Keratinocyte (primary cell): Measurements from ENCODE around the gene KRT1. TPM values are rescaled to one million over a fixed set of nuclear protein-coding genes. Genes with fewer than 3 reads are reported as not detected.

Source experiments
- DNase-seq: peaks from one replicate; pipeline ENCODE4 v3.0.0-alpha.2; 2011; ENCODE audit warnings: low read depth, missing footprints, low spot score
- FAIRE-seq: peaks from 2 replicates; lab custom pipeline; 2011; peaks lifted over from hg19 to GRCh38; lab: Jason Lieb, UNC
- H2AFZ ChIP-seq: 2 replicates; pipeline ENCODE4 v1.6.0; 2012; ENCODE audit warnings: low read length, control low read depth, inconsistent platforms; ENCODE audit not compliant: control insufficient read depth
- H3K27ac ChIP-seq: 2 replicates; pipeline ENCODE4 v1.5.1; 2011; ENCODE audit warnings: low read length; ENCODE audit not compliant: control insufficient read depth, insufficient read depth
- H3K27me3 ChIP-seq: 3 replicates; pipeline ENCODE4 v1.6.0; 2011; ENCODE audit warnings: low read length; ENCODE audit not compliant: control insufficient read depth, insufficient read depth; ENCODE audit errors: extremely low read depth
- H3K36me3 ChIP-seq, 2 experiments: 2 replicates in 1 of 2; 3 replicates in 1 of 2; pipeline ENCODE4 v1.5.1; 2011; ENCODE audit warnings: low read length in 2 of 2, mild to moderate bottlenecking in 1 of 2; ENCODE audit not compliant: control insufficient read depth in 2 of 2, insufficient read depth in 2 of 2; ENCODE audit errors: extremely low read depth in 1 of 2
- H3K4me1 ChIP-seq: 3 replicates; pipeline ENCODE4 v1.5.1; 2011; ENCODE audit warnings: low read length; ENCODE audit not compliant: control insufficient read depth, insufficient read depth; ENCODE audit errors: extremely low read depth
- H3K4me2 ChIP-seq: 3 replicates; pipeline ENCODE4 v1.6.0; 2011; ENCODE audit warnings: low read depth, low read length; ENCODE audit not compliant: control insufficient read depth, insufficient read depth; ENCODE audit errors: extremely low read depth
- H3K4me3 ChIP-seq, 3 experiments: fragments of 200-600 bp in 1 of 3; sonication (generic) in 1 of 3; 2 replicates in 2 of 3; 3 replicates in 1 of 3; pipeline ENCODE4 v1.5.1; 2011 to 2016; ENCODE audit warnings: low read length in 3 of 3, mild to moderate bottlenecking in 3 of 3, control low read depth in 2 of 3, inconsistent platforms in 1 of 3, low read depth in 1 of 3, mixed read lengths in 1 of 3, mixed run types in 1 of 3, moderate library complexity in 1 of 3; ENCODE audit not compliant: control insufficient read depth in 2 of 3, insufficient read depth in 2 of 3; ENCODE audit errors: extremely low read depth in 1 of 3
- H3K79me2 ChIP-seq: 2 replicates; pipeline ENCODE4 v1.6.0; 2012; ENCODE audit warnings: low read length; ENCODE audit not compliant: control insufficient read depth, insufficient read depth
- H3K9ac ChIP-seq: 3 replicates; pipeline ENCODE4 v1.6.0; 2011; ENCODE audit warnings: low read length; ENCODE audit not compliant: control insufficient read depth, insufficient read depth; ENCODE audit errors: extremely low read depth
- H3K9me1 ChIP-seq: 3 replicates; pipeline ENCODE4 v1.6.0; 2011; ENCODE audit warnings: low read length; ENCODE audit not compliant: control insufficient read depth, insufficient read depth; ENCODE audit errors: extremely low read depth
- H3K9me3 ChIP-seq: 2 replicates; pipeline ENCODE4 v1.5.1; 2012; ENCODE audit warnings: low read depth, low read length; ENCODE audit not compliant: control insufficient read depth
- H4K20me1 ChIP-seq: 3 replicates; pipeline ENCODE4 v1.6.0; 2011; ENCODE audit warnings: low read length; ENCODE audit not compliant: control insufficient read depth, insufficient read depth; ENCODE audit errors: extremely low read depth
- CTCF ChIP-seq, 3 experiments: IDR thresholded peaks in 1 of 3; conservative IDR thresholded peaks in 1 of 3; optimal IDR thresholded peaks in 1 of 3; 2 replicates in 2 of 3; 3 replicates in 1 of 3; pipeline versions ENCODE3 to v1.5.1; 2011; ENCODE audit warnings: low read length in 3 of 3, mild to moderate bottlenecking in 3 of 3, moderate library complexity in 2 of 3, control low read depth in 1 of 3, inconsistent platforms in 1 of 3; ENCODE audit not compliant: insufficient read depth in 2 of 3; ENCODE audit errors: extremely low read depth in 1 of 3
- EZH2 ChIP-seq: IDR thresholded peaks from one replicate; pipeline ENCODE4 v1.6.1; 2012; ENCODE audit warnings: inconsistent platforms, mild to moderate bottlenecking, low read length, moderate library complexity
- dilution Hi-C: fragments of 300-500 bp; cut with MboI; formaldehyde crosslinking; loops from one replicate; pipeline ENCODE4 v1.7.0; 2020; ENCODE audit warnings: low sequenced_read_pairs; ENCODE audit not compliant: extremely low pct_ligation_motif_present
- polyA plus RNA-seq, 5 experiments: library from polyadenylated mRNA; depleted of rRNA in 3 of 5; stranded (reverse) in 3 of 5; stranded (forward) in 1 of 5; unstranded in 1 of 5; fragments of >200 nt; gene quantifications; 1 replicate in 1 of 5; 2 replicates in 3 of 5; 3 replicates in 1 of 5; pipeline versions ENCODE4 v1.2.1 to v1.2.3, GENCODE V29; 2011 to 2012; ENCODE audit warnings: missing spikeins in 2 of 5, low read depth in 1 of 5, low replicate concordance in 1 of 5

The KRT1 gene
- polyA plus RNA-seq, 1 donor (not counting 4 experiments of a cell fraction or from before 2014, with no cell fraction given) = 92.2 TPM

- Histone ChIP-seq H3K27me3 (peaks cover 27% of the 10 kb centered on the region), H3K9ac (no peak overlapping the region), H4K20me1 (no peaks in the 10 kb centered on the region), H3K4me3 (no peak overlapping the region), H3K4me1 (peaks cover 13% of the 10 kb centered on the region), H2AFZ (no peak overlapping the region), H3K79me2 (no peaks in the 10 kb centered on the region), H3K36me3 (no peaks in the 10 kb centered on the region), H3K9me3 (no peaks in the 10 kb centered on the region), H3K4me2 (no peak overlapping the region), H3K27ac (no peak overlapping the region), H3K9me1 (no peaks in the 10 kb centered on the region)
- dilution Hi-C loops = no loop called here
- no peak for FAIRE-seq
- no peak for DNase-seq
- TF ChIP-seq EZH2 = no peak
Observed at GRCh38 chr12:52686063-52686462, 5.9 kb upstream of the KRT1 start.

GRCh38 chr12:52685406-52685890, 5.2 kb upstream of the KRT1 start:
- Histone ChIP-seq H3K4me1 (peaks cover 9% of the 10 kb centered on the region), H3K4me2 (no peak overlapping the region), H3K9me1 (no peaks in the 10 kb centered on the region), H3K4me3 (no peak overlapping the region), H3K27me3 (peaks cover 27% of the 10 kb centered on the region), H2AFZ (no peak overlapping the region), H3K27ac (no peak overlapping the region), H4K20me1 (no peaks in the 10 kb centered on the region), H3K9me3 (no peaks in the 10 kb centered on the region), H3K79me2 (no peaks in the 10 kb centered on the region), H3K9ac (no peak overlapping the region), H3K36me3 (no peaks in the 10 kb centered on the region)
- dilution Hi-C loops = no loop called here
- no peak for TF ChIP-seq CTCF (optimal IDR thresholded peaks at IDR 0.05 in 1 of 3, IDR thresholded peaks at IDR 0.05 in 1 of 3, conservative IDR thresholded peaks at IDR 0.05 in 1 of 3; ENCODE audit: extremely low read depth in 1 of 3, insufficient read depth in 2 of 3, low read length in 3 of 3)
- no peak for TF ChIP-seq EZH2
- DNase-seq = no peak
- no peak for FAIRE-seq

DNA sequence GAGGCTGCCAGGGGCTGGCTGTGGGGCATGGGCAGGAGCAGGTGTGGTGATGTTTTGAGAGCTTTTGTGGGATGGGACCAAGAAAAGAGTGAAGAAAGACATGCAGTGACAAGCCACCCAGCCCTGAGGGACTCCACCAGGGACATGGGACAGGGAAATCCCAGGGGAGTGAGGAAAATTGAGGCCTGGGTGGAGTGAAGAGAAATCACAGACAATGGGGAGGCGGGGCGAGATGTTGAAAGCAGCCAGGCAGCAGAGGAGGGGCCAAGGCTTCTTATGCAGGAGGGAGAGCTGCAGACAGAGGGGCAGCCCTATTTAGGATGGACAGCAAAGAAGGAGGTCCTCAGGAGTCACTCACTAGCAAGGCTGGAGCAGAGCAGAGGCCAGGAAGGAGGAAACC, 4.2 kb upstream of the KRT1 start:
- H3K27me3 ChIP-seq = peaks cover 36% of the 10 kb centered on the region

More for the DNA sequence above, 4.2 kb upstream of the KRT1 start:
- Histone ChIP-seq H3K4me1 (peaks cover 9% of the 10 kb centered on the region), H3K79me2 (no peaks in the 10 kb centered on the region), H2AFZ (no peak overlapping the region), H4K20me1 (no peaks in the 10 kb centered on the region), H3K4me3 (no peak overlapping the region), H3K9me1 (no peaks in the 10 kb centered on the region), H3K9me3 (no peaks in the 10 kb centered on the region), H3K27ac (no peak overlapping the region), H3K4me2 (no peak overlapping the region), H3K9ac (no peak overlapping the region), H3K36me3 (no peaks in the 10 kb centered on the region)
- TF ChIP-seq EZH2 (no peak), CTCF (optimal IDR thresholded peaks at IDR 0.05 in 1 of 3, IDR thresholded peaks at IDR 0.05 in 1 of 3, conservative IDR thresholded peaks at IDR 0.05 in 1 of 3; ENCODE audit: extremely low read depth in 1 of 3, insufficient read depth in 2 of 3, low read length in 3 of 3) (no peak)
- FAIRE-seq = no peak
- no peak for DNase-seq
- dilution Hi-C loops = no loop called here
